Brain microvascular endothelial cell (primary cell): Measurements from ENCODE around the gene COBLL1.
A peak's percentile ranks its signal among the peaks of the same experiment; 100 is the strongest.

Source experiments
- DNase-seq: peaks from one replicate; pipeline ENCODE4 v3.0.0-alpha.2; 2020
- H3K27ac ChIP-seq: fragments of 250-450 bp; sonication (Bioruptor Pico); 2 replicates; pipeline ENCODE4 v1.5.1; 2020; ENCODE audit warnings: mild to moderate bottlenecking, moderate library complexity
- H3K27me3 ChIP-seq: fragments of 250-450 bp; sonication (Bioruptor Pico); replicated peaks from 2 replicates; pipeline ENCODE4 v1.5.1; 2020; ENCODE audit warnings: mild to moderate bottlenecking
- H3K36me3 ChIP-seq: fragments of 250-450 bp; sonication (Bioruptor Pico); replicated peaks from 2 replicates; pipeline ENCODE4 v1.5.1; 2020; ENCODE audit warnings: mild to moderate bottlenecking
- H3K4me3 ChIP-seq: 2 replicates; pipeline ENCODE4 v1.5.1; 2011; ENCODE audit warnings: low read depth, mild to moderate bottlenecking, control low read depth, low read length, moderate library complexity
- in situ Hi-C: cut with HindIII; loops from 2 replicates; pipeline ENCODE4 v1.10.0; 2017; ENCODE audit warnings: low sequenced_read_pairs, low pct_ligation_motif_present
- TF ChIP-seq, protein P1 (sequence below): IDR thresholded peaks from 2 replicates; pipeline ENCODE4 v1.5.1; 2011; ENCODE audit warnings: low read depth, mild to moderate bottlenecking, moderate library complexity, low read length, control low read depth, inconsistent platforms; ENCODE audit errors: missing control alignments

Gene COBLL1

DNA sequence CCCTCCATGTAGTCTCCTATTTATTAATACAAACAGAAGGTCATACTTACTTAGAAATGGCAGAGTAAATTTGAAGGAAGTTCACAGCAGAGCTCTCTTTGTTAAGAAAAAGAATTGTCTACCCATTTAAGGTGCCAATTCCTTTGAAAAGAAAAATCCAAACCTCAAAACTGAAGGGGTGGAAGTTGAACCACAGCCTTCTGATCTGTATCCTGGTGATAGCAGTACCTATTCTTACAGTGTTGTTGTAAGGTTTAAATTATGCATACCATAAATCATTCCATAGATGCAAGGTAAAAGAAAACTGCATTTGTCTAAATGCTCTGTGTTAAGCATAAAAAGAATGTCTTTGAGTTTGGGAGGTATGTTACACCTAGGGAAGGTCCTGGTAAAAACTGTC lies 47.6 kb downstream of the COBLL1 start:
- no peak for DNase-seq
- H3K27ac ChIP-seq, result no peak overlapping the region
- in situ Hi-C loops, result no loop called here
- no peaks in the 10 kb centered on the region for H3K36me3 ChIP-seq
- no peaks in the 10 kb centered on the region for H3K27me3 ChIP-seq
- no peak overlapping the region for H3K4me3 ChIP-seq
- TF ChIP-seq, protein P1, sequence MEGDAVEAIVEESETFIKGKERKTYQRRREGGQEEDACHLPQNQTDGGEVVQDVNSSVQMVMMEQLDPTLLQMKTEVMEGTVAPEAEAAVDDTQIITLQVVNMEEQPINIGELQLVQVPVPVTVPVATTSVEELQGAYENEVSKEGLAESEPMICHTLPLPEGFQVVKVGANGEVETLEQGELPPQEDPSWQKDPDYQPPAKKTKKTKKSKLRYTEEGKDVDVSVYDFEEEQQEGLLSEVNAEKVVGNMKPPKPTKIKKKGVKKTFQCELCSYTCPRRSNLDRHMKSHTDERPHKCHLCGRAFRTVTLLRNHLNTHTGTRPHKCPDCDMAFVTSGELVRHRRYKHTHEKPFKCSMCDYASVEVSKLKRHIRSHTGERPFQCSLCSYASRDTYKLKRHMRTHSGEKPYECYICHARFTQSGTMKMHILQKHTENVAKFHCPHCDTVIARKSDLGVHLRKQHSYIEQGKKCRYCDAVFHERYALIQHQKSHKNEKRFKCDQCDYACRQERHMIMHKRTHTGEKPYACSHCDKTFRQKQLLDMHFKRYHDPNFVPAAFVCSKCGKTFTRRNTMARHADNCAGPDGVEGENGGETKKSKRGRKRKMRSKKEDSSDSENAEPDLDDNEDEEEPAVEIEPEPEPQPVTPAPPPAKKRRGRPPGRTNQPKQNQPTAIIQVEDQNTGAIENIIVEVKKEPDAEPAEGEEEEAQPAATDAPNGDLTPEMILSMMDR, result no peak

DNA sequence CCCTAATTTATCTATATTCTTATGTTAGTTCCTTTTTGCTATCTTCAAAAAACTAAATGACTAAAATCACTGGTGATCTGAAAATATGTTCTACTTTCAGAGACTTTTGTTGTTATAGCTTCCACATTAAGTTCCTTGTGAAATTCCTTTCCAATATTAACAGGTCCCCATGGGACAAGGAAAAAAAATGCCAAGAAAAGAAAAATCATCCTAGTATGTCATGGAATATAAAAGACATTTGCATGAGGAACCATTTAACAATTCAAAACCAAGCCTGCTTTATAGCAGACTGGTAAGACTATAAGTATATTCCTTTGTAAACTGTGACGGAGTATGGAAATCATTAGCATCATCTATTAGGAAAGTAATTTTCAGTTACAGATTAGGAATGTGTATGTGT lies 48.1 kb downstream of the COBLL1 start:
- in situ Hi-C loops, result no loop called here
- H3K27me3 ChIP-seq, result no peaks in the 10 kb centered on the region
- no peaks in the 10 kb centered on the region for H3K36me3 ChIP-seq
- TF ChIP-seq, protein P1, result no peak
- DNase-seq, result no peak
- no peak overlapping the region for H3K4me3 ChIP-seq
- no peak overlapping the region for H3K27ac ChIP-seq

DNA sequence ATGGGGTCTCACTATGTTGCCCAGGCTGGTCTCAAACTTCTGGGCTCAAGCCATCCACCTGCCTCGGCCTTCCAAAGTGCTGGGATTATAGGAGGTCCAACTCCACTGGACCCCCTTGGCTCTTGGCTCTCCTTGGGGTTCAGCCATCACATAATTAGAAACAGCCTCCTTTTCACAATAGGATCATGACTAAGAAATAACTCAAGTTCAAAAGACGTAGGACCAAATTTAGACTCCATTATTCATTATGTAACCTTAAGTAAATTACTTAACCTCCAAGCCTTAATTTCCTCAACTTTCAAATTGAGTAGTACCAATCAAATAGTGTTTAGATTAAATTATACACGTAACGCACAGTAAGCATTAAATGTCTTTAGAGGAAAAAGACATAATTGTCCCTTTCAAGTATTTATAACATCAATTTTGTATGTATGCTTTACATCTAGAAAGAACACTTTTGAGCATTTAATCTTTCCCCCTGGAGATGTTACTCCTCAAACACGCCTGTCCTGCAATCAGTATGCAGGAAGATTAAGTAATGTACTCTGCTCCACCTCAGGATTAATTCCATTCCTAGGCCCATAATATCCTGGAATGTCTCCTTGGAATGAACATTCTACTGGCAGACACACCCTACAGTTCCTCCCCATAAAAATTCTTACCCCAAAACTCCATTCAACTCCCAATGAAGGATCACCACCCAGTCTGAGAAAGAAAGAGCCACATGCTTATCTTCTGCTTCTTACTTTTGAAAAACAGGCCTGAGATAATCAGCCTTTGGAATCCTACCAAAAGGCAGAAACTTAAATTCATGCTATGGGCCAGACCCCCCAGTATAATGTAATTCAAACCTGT lies 49.1 kb downstream of the COBLL1 start:
- DNase-seq, result no peak
- Histone ChIP-seq H3K4me3 (no peak overlapping the region), H3K27ac (no peak overlapping the region), H3K36me3 (no peaks in the 10 kb centered on the region), H3K27me3 (no peaks in the 10 kb centered on the region)
- TF ChIP-seq, protein P1, result no peak
- in situ Hi-C loops, result no loop called here

DNA sequence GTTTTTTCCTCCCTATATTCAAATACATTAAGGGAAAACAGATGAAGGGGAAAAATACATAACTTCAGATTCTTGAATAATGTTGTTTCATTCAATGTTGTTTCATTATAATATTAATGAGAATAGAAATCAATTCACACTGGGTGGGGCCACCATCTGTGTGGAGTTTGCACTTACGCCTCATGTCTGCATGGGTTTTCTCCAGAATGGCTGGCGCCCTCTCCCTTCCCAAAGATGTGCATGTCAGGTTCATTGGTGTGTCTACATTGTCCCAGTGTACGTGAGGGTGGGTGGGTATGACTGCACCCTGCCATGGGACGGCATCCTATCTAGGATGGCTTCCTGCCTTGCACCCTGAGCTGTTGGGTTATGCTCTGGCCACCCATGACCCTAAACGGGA lies 51.7 kb downstream of the COBLL1 start:
- in situ Hi-C loops, result no loop called here
- H3K36me3 ChIP-seq, result no peaks in the 10 kb centered on the region
- TF ChIP-seq, protein P1, result no peak
- no peak overlapping the region for H3K27ac ChIP-seq
- H3K27me3 ChIP-seq, result no peaks in the 10 kb centered on the region
- H3K4me3 ChIP-seq, result no peak overlapping the region
- no peak for DNase-seq

DNA sequence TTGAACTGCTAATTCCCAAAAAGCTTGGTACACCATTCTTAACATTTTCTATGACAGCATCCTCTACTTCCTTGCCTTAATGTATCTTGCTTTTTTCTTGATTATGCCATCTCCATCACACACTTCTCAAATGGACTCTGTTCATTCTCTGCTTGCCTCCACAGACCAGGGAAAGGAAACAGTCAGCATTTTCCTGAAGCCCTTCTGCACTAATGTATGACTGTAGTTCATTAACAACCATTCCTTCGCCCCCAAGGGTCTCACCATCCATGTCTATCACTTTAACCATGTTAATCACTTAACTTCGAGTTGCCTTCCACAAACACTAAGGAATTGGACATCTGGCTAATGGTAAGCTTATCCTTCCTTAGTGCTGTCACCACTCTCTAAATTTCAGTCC lies 54.8 kb downstream of the COBLL1 start:
- no peak for DNase-seq
- TF ChIP-seq, protein P1, result no peak
- Histone ChIP-seq H3K27me3 (no peaks in the 10 kb centered on the region), H3K27ac (no peak overlapping the region), H3K36me3 (no peaks in the 10 kb centered on the region), H3K4me3 (no peak overlapping the region)
- in situ Hi-C loops, result no loop called here

DNA sequence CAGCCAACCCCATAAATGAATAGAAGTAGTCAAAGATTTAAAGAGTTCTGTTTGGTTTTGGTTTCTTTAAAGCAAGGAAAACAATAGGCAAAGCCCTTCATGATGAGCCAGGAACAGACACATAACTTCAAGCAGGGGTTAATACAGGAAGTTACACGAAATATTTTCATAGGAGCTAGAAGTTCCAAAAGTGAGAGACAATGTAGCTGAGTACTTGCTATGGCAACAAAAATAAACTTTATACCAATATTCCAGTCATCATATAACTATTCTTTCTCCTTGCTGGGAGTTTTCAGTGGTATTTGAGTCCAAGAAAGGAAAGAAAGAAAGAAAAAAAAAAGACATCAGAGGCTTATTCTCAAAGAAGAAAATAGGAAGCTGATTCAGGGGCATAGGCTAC lies 56.2 kb downstream of the COBLL1 start:
- no peak for DNase-seq
- in situ Hi-C loops, result no loop called here
- peak overlapping the region; percentile 95 for H3K27ac ChIP-seq
- no peaks in the 10 kb centered on the region for H3K36me3 ChIP-seq
- no peaks in the 10 kb centered on the region for H3K27me3 ChIP-seq
- no peak overlapping the region for H3K4me3 ChIP-seq
- TF ChIP-seq, protein P1, result no peak
